ENCODE results near the gene DCLK3.

Gene DCLK3

GRCh38 chr3:36679384-36680200, 84.8 kb downstream of the DCLK3 start:
- in situ Hi-C loops (cut with HindIII; ENCODE audit: low sequenced_read_pairs), result no loop called here

- in situ Hi-C loops (cut with HindIII; ENCODE audit: low sequenced_read_pairs), result no loop called here
Measured at GRCh38 chr3:36678216-36679013, 85.9 kb downstream of the DCLK3 start.

DNA sequence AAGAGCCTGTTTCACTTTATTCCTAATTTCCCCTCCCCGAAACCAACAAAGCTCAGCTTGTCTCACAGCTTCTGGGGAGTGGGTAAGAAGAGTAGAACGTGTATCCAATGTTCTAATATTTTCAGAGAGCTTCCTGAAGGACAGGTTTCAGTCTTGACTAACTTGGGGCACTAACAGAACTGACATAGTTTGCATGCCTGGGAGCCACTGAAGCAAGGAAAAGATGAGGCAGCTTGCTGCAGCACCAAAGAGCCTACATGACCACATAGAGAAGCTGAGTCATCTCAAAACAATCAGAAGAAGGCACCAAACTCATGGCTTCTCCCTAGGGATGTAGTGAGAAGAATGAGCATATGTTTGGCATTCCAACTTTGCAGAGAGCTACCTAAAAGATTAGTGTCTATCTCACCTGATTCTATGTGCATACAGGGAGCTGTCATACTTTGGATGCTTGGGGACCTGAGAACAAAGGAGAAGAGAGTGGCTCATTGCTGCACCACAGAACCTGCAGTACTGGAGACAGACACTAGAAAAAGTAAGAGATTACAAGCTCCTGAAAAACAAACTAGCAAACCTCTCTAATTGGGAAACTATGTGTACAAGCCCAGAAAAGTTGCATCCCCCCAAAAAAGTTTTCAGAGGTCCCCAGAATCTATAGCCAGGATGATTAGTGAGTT, 86.9 kb downstream of the DCLK3 start:
- in situ Hi-C loops (cut with HindIII; ENCODE audit: low sequenced_read_pairs), result no loop called here

DNA sequence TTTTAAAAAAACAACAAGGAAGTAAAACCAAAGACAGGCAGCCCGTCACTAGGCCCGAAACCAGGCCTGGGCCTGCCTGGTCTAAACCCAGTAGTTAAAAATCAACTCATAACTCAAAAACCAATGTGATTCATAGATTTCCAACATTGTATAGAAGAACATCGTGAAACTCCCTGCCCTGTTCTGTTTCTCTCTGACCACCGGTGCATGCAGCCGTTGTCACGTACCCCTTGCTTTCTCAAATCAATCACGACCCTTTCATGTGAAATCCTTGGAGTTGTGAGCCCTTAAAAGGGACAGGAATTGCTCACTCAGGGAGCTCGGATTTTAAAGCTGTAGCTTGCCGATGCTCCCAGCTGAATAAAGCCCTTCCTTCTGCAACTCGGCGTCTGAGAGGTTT, 89.5 kb downstream of the DCLK3 start:
- in situ Hi-C loops (cut with HindIII; ENCODE audit: low sequenced_read_pairs), result no loop called here

- in situ Hi-C loops (cut with HindIII; ENCODE audit: low sequenced_read_pairs), result no loop called here
Measured at GRCh38 chr3:36669764-36670163, 94.6 kb downstream of the DCLK3 start.

- in situ Hi-C loops (cut with HindIII; ENCODE audit: low sequenced_read_pairs), result no loop called here
Measured at GRCh38 chr3:36666166-36666565, 98.2 kb downstream of the DCLK3 start.

DNA sequence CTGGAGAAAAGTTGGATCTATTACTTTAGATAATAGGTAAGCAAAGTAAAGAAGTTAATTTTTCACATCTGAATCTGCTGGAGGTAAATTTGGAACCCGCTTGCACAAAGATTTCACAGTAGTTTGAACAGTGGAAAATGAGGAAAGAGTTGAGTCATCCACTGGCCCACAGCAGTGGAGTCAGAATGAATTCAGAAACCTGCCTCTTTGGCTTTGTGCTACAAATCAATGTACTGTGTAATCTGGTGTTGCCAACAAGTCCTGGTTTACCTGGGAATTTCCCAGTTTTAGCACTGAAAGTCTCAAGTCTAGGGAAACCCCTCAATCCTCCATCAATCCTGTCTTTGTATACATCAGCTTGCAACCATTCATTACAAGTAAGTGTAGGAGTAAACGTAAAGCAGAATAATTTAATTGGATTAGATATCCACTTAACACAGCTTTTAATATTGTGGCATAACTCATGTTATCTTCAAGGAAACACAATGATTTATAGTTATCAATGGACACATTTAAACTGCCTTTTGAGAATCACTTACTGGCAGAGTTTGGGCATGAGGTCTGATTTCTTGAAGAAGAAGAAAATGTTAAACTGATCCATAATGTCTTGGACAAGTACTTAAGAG, 100.6 kb downstream of the DCLK3 start:
- in situ Hi-C loops (cut with HindIII; ENCODE audit: low sequenced_read_pairs), result no loop called here

- in situ Hi-C loops (cut with HindIII; ENCODE audit: low sequenced_read_pairs), result no loop called here
Measured at GRCh38 chr3:36662626-36663025, 101.7 kb downstream of the DCLK3 start.
